Endothelial cell of umbilical vein (primary cell): ENCODE measurements around the gene AGBL3. TPM values are rescaled to one million over a fixed set of nuclear protein-coding genes. Genes with fewer than 3 reads are reported as not detected.

ENCODE experiments used
- BruUV-seq: library from RNA; stranded (reverse); fragments of 400-500 nt; replicated peaks from 2 replicates; lab custom pipeline; 2021; lab: Mats Ljungman, UMichigan
- CTCF ChIA-PET: fragments of 300-600, 350-600 bp; sonication (Branson Sonifier 250); formaldehyde crosslinking; loops from one replicate; lab custom pipeline; 2021; ENCODE audit warnings: antibody characterized with exemption, inconsistent platforms; lab: Charles Lee
- POLR2A ChIA-PET: fragments of 300-600, 350-600 bp; sonication (Branson Sonifier 250); formaldehyde crosslinking; loops from one replicate; lab custom pipeline; 2021; ENCODE audit warnings: antibody characterized with exemption, inconsistent platforms; lab: Charles Lee
- DNase-seq: peaks from one replicate; pipeline ENCODE4 v3.0.0-alpha.2; 2011; ENCODE audit warnings: low read depth, low spot score
- FAIRE-seq: peaks from 2 replicates; lab custom pipeline; 2011; peaks lifted over from hg19 to GRCh38; lab: Jason Lieb, UNC
- H2AFZ ChIP-seq: 2 replicates; pipeline ENCODE4 v1.6.0; 2012; ENCODE audit warnings: low read depth, low read length, control low read depth, inconsistent platforms
- H3K27ac ChIP-seq: 2 replicates; pipeline ENCODE4 v1.5.1; 2011; ENCODE audit warnings: low read depth, mild to moderate bottlenecking, control low read depth, low read length, moderate library complexity; ENCODE audit not compliant: insufficient read depth
- H3K27me3 ChIP-seq, 2 experiments: 2 replicates each; pipeline versions ENCODE4 v1.6.0 to v1.6.1; 2011; ENCODE audit warnings: low read length in 2 of 2, mixed read lengths in 1 of 2; ENCODE audit not compliant: control insufficient read depth in 2 of 2, insufficient read depth in 2 of 2
- H3K36me3 ChIP-seq, 2 experiments: 2 replicates in 1 of 2; 3 replicates in 1 of 2; pipeline ENCODE4 v1.5.1; 2011; ENCODE audit warnings: low read length in 2 of 2, mild to moderate bottlenecking in 1 of 2, moderate library complexity in 1 of 2; ENCODE audit not compliant: control insufficient read depth in 2 of 2, insufficient read depth in 2 of 2; ENCODE audit errors: extremely low read depth in 1 of 2
- H3K4me1 ChIP-seq: 3 replicates; pipeline ENCODE4 v1.5.1; 2011; ENCODE audit warnings: mild to moderate bottlenecking, low read length; ENCODE audit not compliant: control insufficient read depth, insufficient read depth; ENCODE audit errors: extremely low read depth
- H3K4me2 ChIP-seq: 2 replicates; pipeline ENCODE4 v1.6.1; 2011; ENCODE audit warnings: low read length, control low read depth, mixed read lengths; ENCODE audit not compliant: insufficient read depth
- H3K4me3 ChIP-seq, 3 experiments: fragments of 200-600 bp in 1 of 3; sonication (generic), shearing (Covaris generic) in 1 of 3; replicated peaks in 1 of 3; 2 replicates each; pipeline ENCODE4 v1.5.1; 2011 to 2016; ENCODE audit warnings: control low read depth in 3 of 3, low read length in 3 of 3, mild to moderate bottlenecking in 2 of 3, inconsistent platforms in 1 of 3, low read depth in 1 of 3, moderate library complexity in 1 of 3; ENCODE audit not compliant: insufficient read depth in 1 of 3
- H3K79me2 ChIP-seq: 2 replicates; pipeline ENCODE4 v1.6.0; 2012; ENCODE audit warnings: low read length, inconsistent platforms; ENCODE audit not compliant: control insufficient read depth, insufficient read depth
- H3K9ac ChIP-seq: replicated peaks from 2 replicates; pipeline ENCODE3; 2011; ENCODE audit warnings: low read length, control low read depth; ENCODE audit not compliant: insufficient read depth; ENCODE audit errors: extremely low read depth
- H3K9me1 ChIP-seq: replicated peaks from 3 replicates; pipeline ENCODE4 v1.6.0; 2011; ENCODE audit warnings: mild to moderate bottlenecking, low read length; ENCODE audit not compliant: control insufficient read depth, insufficient read depth; ENCODE audit errors: extremely low read depth
- H3K9me3 ChIP-seq: replicated peaks from 2 replicates; pipeline ENCODE4 v1.5.1; 2012; ENCODE audit warnings: low read length, inconsistent platforms; ENCODE audit not compliant: control insufficient read depth, insufficient read depth
- H4K20me1 ChIP-seq: replicated peaks from 2 replicates; pipeline ENCODE3; 2011; ENCODE audit warnings: mild to moderate bottlenecking, low read length; ENCODE audit not compliant: control insufficient read depth, insufficient read depth; ENCODE audit errors: extremely low read depth
- FOS ChIP-seq: IDR thresholded peaks from 2 replicates; pipeline ENCODE4 v1.6.1; 2011; ENCODE audit warnings: mild to moderate bottlenecking, low read length, moderate library complexity, borderline replicate concordance; ENCODE audit not compliant: insufficient read depth
- GATA2 ChIP-seq: IDR thresholded peaks from 2 replicates; pipeline ENCODE4 v1.7.0; 2011; ENCODE audit warnings: low read depth, mild to moderate bottlenecking, moderate library complexity, mixed read lengths, low read length; ENCODE audit not compliant: insufficient read length, insufficient read depth
- dilution Hi-C: fragments of 300-500 bp; cut with MboI; formaldehyde crosslinking; loops from one replicate; pipeline ENCODE4 v1.15.0; 2019; ENCODE audit warnings: low sequenced_read_pairs; ENCODE audit not compliant: extremely low pct_ligation_motif_present
- intact Hi-C: fragments of 100-400 bp; cut with micrococcal nuclease; formaldehyde crosslinking; loops from one replicate; pipeline ENCODE4 v1.10.0; 2022
- polyA plus RNA-seq, 4 experiments: library from polyadenylated mRNA; depleted of rRNA in 3 of 4; stranded (reverse) in 3 of 4; unstranded in 1 of 4; fragments of >200 nt; gene quantifications; 2 replicates each; pipeline versions ENCODE4 v1.2.1 to v1.2.3, GENCODE V29; 2011 to 2012; ENCODE audit warnings: missing spikeins in 1 of 4
- total RNA-seq: library from RNA; stranded (reverse); gene quantifications from 2 replicates; pipeline ENCODE4 v1.2.3, GENCODE V29; 2021

Gene AGBL3
- total and polyA plus RNA-seq, 2 donors (not counting 3 experiments of a cell fraction or from before 2014, with no cell fraction given), result 0.97 to 3.2 TPM

GRCh38 chr7:134947329-134947728 is 39.0 kb upstream of the AGBL3 start:
- peaks cover 31 to 38% of the 10 kb centered on the region in 2 experiments for H3K36me3 ChIP-seq
- no peaks in the 10 kb centered on the region for H3K79me2 ChIP-seq
- ChIA-PET CTCF (no interaction called here), POLR2A (interaction anchor here (0.6 to 0.7 kb wide), 2 partner anchors 39 to 514 kb away, joined by 4 to 6 read pairs; partner anchors contain the start of gene AGBL3)
- no peak overlapping the region for H3K4me2 ChIP-seq
- DNase-seq, result no peak
- no peaks in the 10 kb centered on the region for H4K20me1 ChIP-seq
- no peak overlapping the region for H3K9ac ChIP-seq
- H3K9me1 ChIP-seq, result no peaks in the 10 kb centered on the region
- no peaks in the 10 kb centered on the region for H3K27me3 ChIP-seq
- H3K4me3 ChIP-seq, result no peak overlapping the region
- no peak overlapping the region for H3K27ac ChIP-seq
- intact Hi-C loops, result no loop called here
- no peak for TF ChIP-seq GATA2
- dilution Hi-C loops, result no loop called here
- no peak overlapping the region for H2AFZ ChIP-seq
- no peaks in the 10 kb centered on the region for H3K9me3 ChIP-seq
- FAIRE-seq, result no peak
- BruUV-seq, result no TSS peak
- H3K4me1 ChIP-seq, result no peaks in the 10 kb centered on the region

DNA sequence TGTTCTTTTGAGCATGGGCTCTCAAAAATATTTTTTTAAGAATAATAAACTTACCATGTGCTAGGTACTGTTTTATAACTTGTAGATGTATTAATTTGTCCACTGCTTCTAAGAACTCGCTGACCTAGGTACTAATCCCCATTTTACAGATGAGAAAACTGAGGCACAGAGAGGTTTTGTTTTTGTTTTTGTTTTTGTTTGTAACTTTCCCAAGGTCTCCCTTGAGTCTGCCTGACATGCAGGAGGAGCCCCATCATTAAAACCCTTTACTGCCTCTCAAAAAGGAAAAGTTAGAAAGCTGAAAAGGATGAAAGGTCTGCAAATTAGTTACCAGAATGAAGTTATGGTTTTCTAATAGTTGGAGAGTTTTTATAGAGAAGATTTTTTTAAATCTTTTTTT is 38.5 kb upstream of the AGBL3 start:
- DNase-seq, result no peak
- Histone ChIP-seq H3K4me1 (no peaks in the 10 kb centered on the region), H3K27me3 (no peaks in the 10 kb centered on the region), H3K4me2 (no peak overlapping the region), H3K79me2 (no peaks in the 10 kb centered on the region), H3K36me3 (peaks cover 31 to 38% of the 10 kb centered on the region in 2 experiments), H3K9me1 (no peaks in the 10 kb centered on the region), H3K4me3 (no peak overlapping the region), H3K9ac (no peak overlapping the region), H2AFZ (no peak overlapping the region), H3K27ac (no peak overlapping the region), H3K9me3 (no peaks in the 10 kb centered on the region), H4K20me1 (no peaks in the 10 kb centered on the region)
- no TSS peak for BruUV-seq
- dilution Hi-C loops (no loop called here), intact Hi-C loops (no loop called here)
- FAIRE-seq, result no peak
- CTCF ChIA-PET, result interaction anchor here (1.6 kb wide), 1 partner anchor 223 kb away, joined by 4 read pairs; no protein-coding TSS in a partner anchor
- no peak for TF ChIP-seq FOS
- POLR2A ChIA-PET, result interaction anchor here (0.7 kb wide), 1 partner anchor 38 kb away, joined by 6 read pairs; the partner anchor contains the start of gene AGBL3
